NB4 (cell line): ENCODE data around the gene RUFY3.

ENCODE experiments used
- TF ChIP-seq, protein P1 (sequence below): IDR thresholded peaks from 2 replicates; pipeline ENCODE4 v1.6.1; 2011; ENCODE audit warnings: low read depth, low read length
- TF ChIP-seq, protein P2 (sequence below): IDR thresholded peaks from one replicate; pipeline ENCODE4 v1.5.1; 2012; ENCODE audit warnings: low read depth, low read length

DNA sequence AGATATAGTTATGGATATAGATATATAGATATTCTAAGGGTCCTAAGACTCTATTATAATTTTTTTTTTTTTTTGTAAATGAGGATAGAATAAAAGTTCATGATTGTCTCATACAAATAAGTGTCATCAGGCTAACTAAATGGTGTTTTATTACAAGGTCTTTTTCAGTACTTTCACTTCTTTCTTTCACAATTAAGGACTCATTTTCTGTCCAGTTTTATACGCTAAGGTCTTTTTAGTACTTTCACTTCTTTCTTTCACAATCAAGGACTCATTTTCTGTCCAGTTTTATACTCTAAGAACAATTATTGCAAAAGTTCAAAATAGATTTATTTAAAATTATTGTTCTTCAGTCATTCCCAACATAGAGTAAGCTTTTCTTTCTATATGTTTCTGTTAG lies 32.7 kb downstream of the RUFY3 start:
- TF ChIP-seq, protein P1, sequence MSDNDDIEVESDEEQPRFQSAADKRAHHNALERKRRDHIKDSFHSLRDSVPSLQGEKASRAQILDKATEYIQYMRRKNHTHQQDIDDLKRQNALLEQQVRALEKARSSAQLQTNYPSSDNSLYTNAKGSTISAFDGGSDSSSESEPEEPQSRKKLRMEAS, result no peak
- TF ChIP-seq, protein P2, sequence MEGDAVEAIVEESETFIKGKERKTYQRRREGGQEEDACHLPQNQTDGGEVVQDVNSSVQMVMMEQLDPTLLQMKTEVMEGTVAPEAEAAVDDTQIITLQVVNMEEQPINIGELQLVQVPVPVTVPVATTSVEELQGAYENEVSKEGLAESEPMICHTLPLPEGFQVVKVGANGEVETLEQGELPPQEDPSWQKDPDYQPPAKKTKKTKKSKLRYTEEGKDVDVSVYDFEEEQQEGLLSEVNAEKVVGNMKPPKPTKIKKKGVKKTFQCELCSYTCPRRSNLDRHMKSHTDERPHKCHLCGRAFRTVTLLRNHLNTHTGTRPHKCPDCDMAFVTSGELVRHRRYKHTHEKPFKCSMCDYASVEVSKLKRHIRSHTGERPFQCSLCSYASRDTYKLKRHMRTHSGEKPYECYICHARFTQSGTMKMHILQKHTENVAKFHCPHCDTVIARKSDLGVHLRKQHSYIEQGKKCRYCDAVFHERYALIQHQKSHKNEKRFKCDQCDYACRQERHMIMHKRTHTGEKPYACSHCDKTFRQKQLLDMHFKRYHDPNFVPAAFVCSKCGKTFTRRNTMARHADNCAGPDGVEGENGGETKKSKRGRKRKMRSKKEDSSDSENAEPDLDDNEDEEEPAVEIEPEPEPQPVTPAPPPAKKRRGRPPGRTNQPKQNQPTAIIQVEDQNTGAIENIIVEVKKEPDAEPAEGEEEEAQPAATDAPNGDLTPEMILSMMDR, result no peak
